Measurements from ENCODE around the gene DPEP1.

Gene DPEP1

DNA sequence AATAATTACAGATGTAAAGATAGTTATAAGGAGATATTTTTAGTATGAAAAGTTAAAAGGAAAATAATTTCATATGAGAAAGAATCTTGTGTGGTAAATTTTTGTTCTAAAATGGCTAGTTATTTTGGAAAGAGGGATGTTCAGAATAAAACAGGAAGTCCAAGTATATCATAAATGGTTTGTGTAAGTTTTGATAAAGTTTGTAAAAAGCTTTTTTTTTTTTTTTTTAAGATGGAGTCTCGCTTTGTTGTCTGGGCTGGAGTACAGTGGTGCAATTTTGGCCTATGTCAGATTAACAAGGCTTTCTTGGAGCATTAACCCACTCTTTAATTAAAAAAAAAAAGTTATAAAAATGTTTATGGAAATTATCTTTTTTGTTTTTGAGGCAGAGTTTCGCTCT lies 64.8 kb downstream of the DPEP1 start:
- no peak for DNase-seq (ENCODE audit: low read depth in 2 of 3, low spot score in 1 of 3)

DNA sequence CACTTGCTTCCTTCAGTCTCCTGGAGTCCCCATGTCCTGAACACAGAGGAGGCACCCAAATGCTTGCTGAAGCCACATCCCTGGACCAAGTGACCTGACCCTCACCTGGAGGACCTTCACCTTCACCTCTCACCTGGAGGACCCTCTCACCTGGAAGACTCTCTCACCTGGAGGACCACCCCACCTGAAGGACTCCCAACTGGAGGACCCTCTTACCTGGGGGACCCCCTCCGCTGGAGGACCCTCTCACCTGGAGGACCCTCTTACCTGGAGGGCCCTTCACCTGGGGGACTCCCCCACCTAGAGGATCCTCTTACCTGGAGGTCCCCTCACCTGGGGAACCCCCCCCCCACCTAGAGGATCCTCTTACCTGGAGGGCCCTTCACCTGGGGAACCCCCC lies 72.5 kb downstream of the DPEP1 start:
- no peak for DNase-seq (ENCODE audit: low read depth in 2 of 3, low spot score in 1 of 3)

DNA sequence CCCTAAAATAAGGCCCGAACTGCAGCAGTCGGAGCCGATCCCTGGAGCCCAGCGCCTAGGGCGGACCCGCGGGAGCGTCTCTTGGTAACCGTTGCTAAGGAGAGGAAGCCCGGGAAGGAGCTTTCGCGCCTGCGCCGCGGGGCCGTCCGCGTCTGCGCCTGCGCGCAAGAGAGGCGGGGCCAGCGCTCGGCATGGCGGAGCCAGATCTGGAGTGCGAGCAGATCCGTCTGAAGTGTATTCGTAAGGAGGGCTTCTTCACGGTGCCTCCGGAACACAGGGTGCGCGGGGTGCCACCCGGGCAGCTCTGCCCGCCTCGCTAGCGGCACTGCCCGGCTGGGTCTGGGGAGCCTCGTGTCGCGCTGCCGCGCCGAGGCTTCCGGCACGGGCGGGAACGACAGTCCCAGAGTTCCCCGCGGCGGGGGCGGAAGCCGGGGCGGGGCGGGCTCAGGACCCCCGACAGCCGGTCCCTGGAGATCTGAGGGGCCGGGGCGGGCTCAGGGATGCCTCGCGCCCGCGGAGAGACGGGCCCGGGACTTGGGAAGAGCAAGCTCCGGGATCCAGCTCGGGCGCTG lies 73.2 kb downstream of the DPEP1 start, which contains the start of gene CDK10:
Gene CDK10, plus strand, starts transcription at position 170 of the 572 bp plus-strand sequence. Its CDS starts 22 bp downstream, at position 192.
- peak; percentile 85 to 91 (median 88) for DNase-seq (ENCODE audit: low read depth in 2 of 3, low spot score in 1 of 3)

DNA sequence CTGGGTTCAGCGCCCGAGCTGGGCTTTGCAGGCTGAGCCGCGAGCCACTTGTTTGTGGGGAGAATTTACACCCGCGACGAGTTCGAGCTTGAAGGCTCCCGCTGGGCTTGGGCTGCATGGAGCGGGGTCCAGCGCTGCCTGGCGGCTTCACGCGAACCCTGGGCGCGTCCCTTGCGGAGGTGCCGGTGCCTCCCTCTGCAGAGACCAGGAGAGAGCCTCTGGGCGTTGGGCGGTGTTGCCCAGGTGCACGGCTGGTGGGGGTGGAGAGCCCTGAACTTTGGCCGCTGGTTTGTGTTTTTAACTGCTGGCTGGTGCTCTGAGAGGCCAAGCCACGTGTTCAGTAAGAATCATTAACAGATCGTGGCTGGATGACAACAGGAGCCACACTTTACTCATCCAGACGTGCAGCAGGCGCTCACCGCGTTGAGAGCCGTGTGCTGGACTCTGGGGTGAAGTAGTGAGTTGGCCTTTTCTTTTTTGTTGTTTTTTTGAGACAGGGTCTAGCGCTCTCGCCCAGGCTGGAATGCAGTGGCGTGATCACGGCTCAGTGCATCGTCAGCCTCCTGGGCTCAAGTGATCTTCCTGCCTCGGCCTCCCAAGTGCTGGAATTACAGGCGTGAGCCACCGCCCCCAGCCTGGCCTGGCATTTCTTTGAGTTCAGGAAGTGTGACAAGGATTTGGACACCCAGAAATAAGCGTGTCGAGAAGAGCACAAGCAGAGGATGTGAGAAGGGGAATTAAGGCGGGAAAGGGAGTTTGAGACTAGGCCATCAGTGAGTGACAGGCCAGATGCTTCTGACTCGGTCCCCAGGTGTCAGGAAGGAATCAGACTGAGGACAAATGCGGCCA lies 73.9 kb downstream of the DPEP1 start:
- DNase-seq (ENCODE audit: low read depth in 2 of 3, low spot score in 1 of 3), result no peak
